ENCODE data around the gene PARN. TPM values are rescaled to one million over a fixed set of nuclear protein-coding genes. Genes with fewer than 3 reads are reported as not detected.

PARN gene
- polyA plus RNA-seq, 1 donor from 2014 or later, result 22.3 TPM

- Histone ChIP-seq H3K27me3 (ENCODE audit: insufficient read depth, low read depth, low read length) (no peaks in the 10 kb centered on the region), H3F3A (ENCODE audit: insufficient read depth, low read length, poor library complexity, severe bottlenecking) (no peaks in the 10 kb centered on the region)
These were observed 60.8 kb downstream of the PARN start for GRCh38 chr16:14569213-14569612.

DNA sequence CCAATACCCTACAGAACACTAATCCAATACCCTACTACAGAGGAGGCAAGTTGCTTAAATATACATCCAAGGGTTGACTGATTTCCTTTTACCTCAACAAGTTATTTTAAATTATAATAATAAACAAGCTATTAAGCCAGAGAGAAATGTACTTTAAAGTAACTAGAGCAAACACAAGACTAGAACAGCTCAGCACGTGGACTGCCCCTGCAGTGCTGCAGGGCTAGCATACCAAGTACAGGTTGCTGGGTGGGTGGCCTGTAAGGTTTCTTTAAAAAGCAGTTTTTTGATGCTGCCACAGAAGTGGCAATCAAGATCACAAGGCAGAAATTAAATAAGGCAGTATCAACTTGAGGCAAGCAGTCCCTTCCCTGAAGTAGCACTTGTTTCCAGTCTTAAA, 63.5 kb downstream of the PARN start:
- Histone ChIP-seq H3K79me2 (replicated peaks; ENCODE audit: insufficient read depth, low read length) (no peaks in the 10 kb centered on the region), H4K20me1 (ENCODE audit: insufficient read depth) (no peaks in the 10 kb centered on the region), H3K9me3 (ENCODE audit: low read length) (no peaks in the 10 kb centered on the region), H3K27me3 (ENCODE audit: insufficient read depth, low read depth, low read length) (no peaks in the 10 kb centered on the region), H3K9me2 (ENCODE audit: insufficient read depth, low read length) (no peaks in the 10 kb centered on the region), H3K4me3 (ENCODE audit: low read length) (no peak overlapping the region), H3K9ac (ENCODE audit: low read length) (no peak overlapping the region), H3K36me3 (ENCODE audit: insufficient read depth, low read length) (no peaks in the 10 kb centered on the region), H3F3A (ENCODE audit: insufficient read depth, low read length, poor library complexity, severe bottlenecking) (no peaks in the 10 kb centered on the region), H3K27ac (ENCODE audit: low read length) (no peak overlapping the region), H2AFZ (ENCODE audit: low read depth, low read length) (no peak overlapping the region), H3K4me2 (ENCODE audit: low read length) (no peak overlapping the region)
- TF ChIP-seq, protein P1, sequence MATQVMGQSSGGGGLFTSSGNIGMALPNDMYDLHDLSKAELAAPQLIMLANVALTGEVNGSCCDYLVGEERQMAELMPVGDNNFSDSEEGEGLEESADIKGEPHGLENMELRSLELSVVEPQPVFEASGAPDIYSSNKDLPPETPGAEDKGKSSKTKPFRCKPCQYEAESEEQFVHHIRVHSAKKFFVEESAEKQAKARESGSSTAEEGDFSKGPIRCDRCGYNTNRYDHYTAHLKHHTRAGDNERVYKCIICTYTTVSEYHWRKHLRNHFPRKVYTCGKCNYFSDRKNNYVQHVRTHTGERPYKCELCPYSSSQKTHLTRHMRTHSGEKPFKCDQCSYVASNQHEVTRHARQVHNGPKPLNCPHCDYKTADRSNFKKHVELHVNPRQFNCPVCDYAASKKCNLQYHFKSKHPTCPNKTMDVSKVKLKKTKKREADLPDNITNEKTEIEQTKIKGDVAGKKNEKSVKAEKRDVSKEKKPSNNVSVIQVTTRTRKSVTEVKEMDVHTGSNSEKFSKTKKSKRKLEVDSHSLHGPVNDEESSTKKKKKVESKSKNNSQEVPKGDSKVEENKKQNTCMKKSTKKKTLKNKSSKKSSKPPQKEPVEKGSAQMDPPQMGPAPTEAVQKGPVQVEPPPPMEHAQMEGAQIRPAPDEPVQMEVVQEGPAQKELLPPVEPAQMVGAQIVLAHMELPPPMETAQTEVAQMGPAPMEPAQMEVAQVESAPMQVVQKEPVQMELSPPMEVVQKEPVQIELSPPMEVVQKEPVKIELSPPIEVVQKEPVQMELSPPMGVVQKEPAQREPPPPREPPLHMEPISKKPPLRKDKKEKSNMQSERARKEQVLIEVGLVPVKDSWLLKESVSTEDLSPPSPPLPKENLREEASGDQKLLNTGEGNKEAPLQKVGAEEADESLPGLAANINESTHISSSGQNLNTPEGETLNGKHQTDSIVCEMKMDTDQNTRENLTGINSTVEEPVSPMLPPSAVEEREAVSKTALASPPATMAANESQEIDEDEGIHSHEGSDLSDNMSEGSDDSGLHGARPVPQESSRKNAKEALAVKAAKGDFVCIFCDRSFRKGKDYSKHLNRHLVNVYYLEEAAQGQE (IDR thresholded peaks at IDR 0.05; ENCODE audit: borderline replicate concordance), result no peak
- TF ChIP-seq EP300 (conservative IDR thresholded peaks at IDR 0.05; ENCODE audit: poor library complexity, severe bottlenecking) (no peak), EZH2 (IDR thresholded peaks at IDR 0.05; ENCODE audit: borderline replicate concordance, insufficient read depth, low read length, poor library complexity, severe bottlenecking) (no peak), RAD21 (conservative IDR thresholded peaks at IDR 0.05) (no peak), MXI1 (conservative IDR thresholded peaks at IDR 0.05; ENCODE audit: poor library complexity, severe bottlenecking) (no peak), TAF1 (IDR thresholded peaks at IDR 0.05; ENCODE audit: low read depth) (no peak), POLR2AphosphoS5 (IDR thresholded peaks at IDR 0.05) (no peak)

More at GRCh38 chr16:14569213-14569612, 60.8 kb downstream of the PARN start:
- Histone ChIP-seq H2AFZ (ENCODE audit: low read depth, low read length) (no peak overlapping the region), H3K9ac (ENCODE audit: low read length) (no peak overlapping the region), H3K36me3 (ENCODE audit: insufficient read depth, low read length) (no peaks in the 10 kb centered on the region), H3K4me2 (ENCODE audit: low read length) (no peak overlapping the region), H3K9me3 (ENCODE audit: low read length) (no peaks in the 10 kb centered on the region), H4K20me1 (ENCODE audit: insufficient read depth) (no peaks in the 10 kb centered on the region), H3K4me3 (ENCODE audit: low read length) (no peak overlapping the region), H3K27ac (ENCODE audit: low read length) (no peak overlapping the region), H3K79me2 (replicated peaks; ENCODE audit: insufficient read depth, low read length) (no peaks in the 10 kb centered on the region), H3K9me2 (ENCODE audit: insufficient read depth, low read length) (no peaks in the 10 kb centered on the region)
- TF ChIP-seq POLR2AphosphoS5 (IDR thresholded peaks at IDR 0.05) (no peak), EZH2 (IDR thresholded peaks at IDR 0.05; ENCODE audit: borderline replicate concordance, insufficient read depth, low read length, poor library complexity, severe bottlenecking) (no peak), CTCF (IDR thresholded peaks at IDR 0.05; ENCODE audit: poor library complexity, severe bottlenecking) (no peak), RAD21 (conservative IDR thresholded peaks at IDR 0.05) (no peak), SMC3 (conservative IDR thresholded peaks at IDR 0.05; ENCODE audit: poor library complexity) (no peak), EP300 (conservative IDR thresholded peaks at IDR 0.05; ENCODE audit: poor library complexity, severe bottlenecking) (no peak), TAF1 (IDR thresholded peaks at IDR 0.05; ENCODE audit: low read depth) (no peak), MXI1 (conservative IDR thresholded peaks at IDR 0.05; ENCODE audit: poor library complexity, severe bottlenecking) (no peak)
- TF ChIP-seq, protein P1 (IDR thresholded peaks at IDR 0.05; ENCODE audit: borderline replicate concordance), result no peak

All from neural cell (in vitro differentiated cells).